Pancreas (tissue), 10 donors: ENCODE results near the gene ATP6V1F. TPM values are rescaled to one million over a fixed set of nuclear protein-coding genes. Genes with fewer than 3 reads are reported as not detected.

Experiments
- ATAC-seq, 4 donors: fragments of 200-7000 bp; cut with Tn5 transposase; one replicate each; pipeline versions ENCODE4 v1.8.0 to v1.9.1; 2020; ENCODE audit warnings: mild to moderate bottlenecking in 4 of 4, moderate library complexity in 4 of 4
- DNase-seq, 6 donors: peaks; one replicate each; pipeline ENCODE4 v3.0.0-alpha.2; 2020
- FAIRE-seq: peaks from 2 replicates; lab custom pipeline; 2012; peaks lifted over from hg19 to GRCh38; lab: Jason Lieb, UNC
- H3K27ac ChIP-seq, 4 donors: fragments of 200-600 bp; sonication (generic); 1 replicate in 3 of 4; 2 replicates in 1 of 4; pipeline versions ENCODE4 v1.5.0 to v1.8.0; 2020
- H3K27me3 ChIP-seq, 4 donors: fragments of 200-600 bp; one replicate each; pipeline ENCODE4 v1.8.0; 2021
- H3K36me3 ChIP-seq, 3 donors: fragments of 200-600 bp; sonication (generic) in 1 of 3; one replicate each; pipeline versions ENCODE4 v1.5.0 to v1.8.0; 2020 to 2021
- H3K4me1 ChIP-seq, 3 donors: fragments of 200-600 bp; one replicate each; pipeline ENCODE4 v1.8.0; 2021
- H3K4me3 ChIP-seq, 4 donors: fragments of 200-600 bp; sonication (generic) in 2 of 4; one replicate each; pipeline versions ENCODE4 v1.5.0 to v1.8.0; 2020 to 2021
- H3K9me3 ChIP-seq, 4 donors: fragments of 200-600 bp; one replicate each; pipeline ENCODE4 v1.8.0; 2021
- WGBS, 2 donors: extraction: QIAGEN DNeasy Blood & Tissue Kit; methylation state at CpG; one replicate each; pipeline ENCODE4 v1.1.7; 2013; 5-methylcytosine and 5-hydroxymethylcytosine counted together
- intact Hi-C, 3 donors: fragments of 100-400 bp; cut with DNase I; formaldehyde crosslinking; loops; one replicate each; pipeline versions ENCODE4 v1.11.1 to v1.14.2; 2022
- polyA plus RNA-seq, 2 donors: library from polyadenylated mRNA; stranded (reverse); fragments of 200-250 nt; gene quantifications; one replicate each; pipeline ENCODE4 v1.2.3, GENCODE V29; 2013
- total RNA-seq, 6 donors: library from RNA; stranded (reverse); fragmentation: NEBNext Ultra II Directional in 4 of 6; extraction: Animal tissue kit (Norgen Biotek cat#: 25700) in 4 of 6; gene quantifications; one replicate each; pipeline versions ENCODE4 v1.2.1 to v1.2.4, GENCODE V29; 2021 to 2023
- TF ChIP-seq, protein P1 (sequence below), 4 donors: fragments of 200-600 bp; sonication (generic) in 3 of 4; IDR thresholded peaks; one replicate each; pipeline versions ENCODE4 v1.5.0 to v1.8.0; 2021; ENCODE audit warnings: antibody characterized with exemption in 4 of 4
- donor health status: healthy with polysubstance abuse.
- donor health status: DM: no; HTN: no; CAD: no; lungs with moderate emphysema.
- donor health status: DM: no; HTN: no; CAD: no.
- donor health status: control.
- donor health status: control.
- donor health status: Bipolar disorder and iron deficiency.
- donor health status: DM: yes; HTN: yes; CAD: no.
- donor health status: DM: no; HTN: no; CAD: no.
- donor health status: DM: no; HTN: no; CAD: no.
- donor health status: DM: yes; HTN: yes; CAD: no.

ATP6V1F gene
- total and polyA plus RNA-seq, 8 donors: 28.1 to 96.9 (median 45.3) TPM

DNA sequence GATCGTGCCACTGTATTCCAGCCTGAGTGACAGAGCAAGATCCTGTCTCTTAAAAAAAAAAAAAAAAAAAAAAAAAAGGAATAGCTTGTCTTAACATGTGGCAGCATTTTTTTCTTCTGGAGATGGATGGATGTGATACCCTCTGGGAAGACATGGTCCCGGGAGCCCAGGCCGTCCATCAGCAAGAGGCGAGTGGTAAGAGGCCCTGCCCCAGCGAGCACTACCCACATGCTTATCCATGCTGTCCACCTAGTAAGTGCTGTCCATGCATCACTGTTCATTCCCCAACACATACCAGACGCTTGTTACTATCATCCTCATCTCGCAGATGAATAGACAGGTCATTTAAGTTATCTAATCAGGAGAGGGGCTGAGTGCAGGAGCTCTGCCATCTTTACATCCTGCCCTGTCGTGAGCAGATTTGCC is 12.9 kb downstream of the ATP6V1F start:
- Histone ChIP-seq H3K9me3 (no peaks in the 10 kb centered on the region), H3K36me3 (no peaks in the 10 kb centered on the region), H3K27ac (no peak overlapping the region), H3K4me1 (no peaks in the 10 kb centered on the region), H3K4me3 (no peak overlapping the region), H3K27me3 (no peaks in the 10 kb centered on the region)
- FAIRE-seq (no peak), DNase-seq (peak in 3 of 6 donors; percentile 4 to 27 (median 26)), ATAC-seq (no peak)
- TF ChIP-seq, protein P1, sequence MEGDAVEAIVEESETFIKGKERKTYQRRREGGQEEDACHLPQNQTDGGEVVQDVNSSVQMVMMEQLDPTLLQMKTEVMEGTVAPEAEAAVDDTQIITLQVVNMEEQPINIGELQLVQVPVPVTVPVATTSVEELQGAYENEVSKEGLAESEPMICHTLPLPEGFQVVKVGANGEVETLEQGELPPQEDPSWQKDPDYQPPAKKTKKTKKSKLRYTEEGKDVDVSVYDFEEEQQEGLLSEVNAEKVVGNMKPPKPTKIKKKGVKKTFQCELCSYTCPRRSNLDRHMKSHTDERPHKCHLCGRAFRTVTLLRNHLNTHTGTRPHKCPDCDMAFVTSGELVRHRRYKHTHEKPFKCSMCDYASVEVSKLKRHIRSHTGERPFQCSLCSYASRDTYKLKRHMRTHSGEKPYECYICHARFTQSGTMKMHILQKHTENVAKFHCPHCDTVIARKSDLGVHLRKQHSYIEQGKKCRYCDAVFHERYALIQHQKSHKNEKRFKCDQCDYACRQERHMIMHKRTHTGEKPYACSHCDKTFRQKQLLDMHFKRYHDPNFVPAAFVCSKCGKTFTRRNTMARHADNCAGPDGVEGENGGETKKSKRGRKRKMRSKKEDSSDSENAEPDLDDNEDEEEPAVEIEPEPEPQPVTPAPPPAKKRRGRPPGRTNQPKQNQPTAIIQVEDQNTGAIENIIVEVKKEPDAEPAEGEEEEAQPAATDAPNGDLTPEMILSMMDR (IDR thresholded peaks at IDR 0.05): no peak
- WGBS, 2 donors: 64 to 71% methylated on average over 8 of the region's 8 CpGs
- intact Hi-C loops: loop anchor here in 2 of 3 donors (5.0 to 10.0 kb wide), 2 partner anchors 261 to 398 kb away; partner anchors contain the start of gene METTL2B (in 1 of the 2)

DNA sequence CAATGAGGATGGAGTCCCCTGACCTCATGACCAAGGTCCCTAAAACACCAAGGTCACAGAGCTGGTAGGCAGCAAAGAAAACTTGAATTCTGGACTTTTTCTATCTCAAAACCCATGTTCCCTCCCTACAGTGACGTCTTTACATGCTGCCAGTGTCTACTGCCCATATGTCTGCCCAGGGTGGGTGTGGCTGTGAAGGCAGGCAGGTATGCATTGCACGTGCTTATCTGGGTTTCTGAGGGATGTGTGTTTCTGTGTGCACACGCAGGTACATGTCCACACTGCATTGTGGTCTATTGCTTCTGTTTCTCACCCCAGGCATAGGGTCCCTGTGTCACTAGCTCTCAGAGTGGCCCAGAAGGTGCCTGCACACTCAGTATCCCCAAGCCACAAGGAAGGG is 13.5 kb downstream of the ATP6V1F start:
- no peak for ATAC-seq
- WGBS, 2 donors: 46 to 56% methylated on average over 3 of the region's 3 CpGs
- Histone ChIP-seq H3K36me3 (no peaks in the 10 kb centered on the region), H3K27ac (no peak overlapping the region), H3K9me3 (no peaks in the 10 kb centered on the region), H3K27me3 (no peaks in the 10 kb centered on the region), H3K4me3 (no peak overlapping the region), H3K4me1 (no peaks in the 10 kb centered on the region)
- intact Hi-C loops: loop anchor here in 2 of 3 donors (5.0 to 10.0 kb wide), 2 partner anchors 261 to 399 kb away; partner anchors contain the start of gene METTL2B (in 1 of the 2)
- DNase-seq: peak in 1 of 6 donors; percentile 13
- no peak for FAIRE-seq
- TF ChIP-seq, protein P1 (IDR thresholded peaks at IDR 0.05): no peak

DNA sequence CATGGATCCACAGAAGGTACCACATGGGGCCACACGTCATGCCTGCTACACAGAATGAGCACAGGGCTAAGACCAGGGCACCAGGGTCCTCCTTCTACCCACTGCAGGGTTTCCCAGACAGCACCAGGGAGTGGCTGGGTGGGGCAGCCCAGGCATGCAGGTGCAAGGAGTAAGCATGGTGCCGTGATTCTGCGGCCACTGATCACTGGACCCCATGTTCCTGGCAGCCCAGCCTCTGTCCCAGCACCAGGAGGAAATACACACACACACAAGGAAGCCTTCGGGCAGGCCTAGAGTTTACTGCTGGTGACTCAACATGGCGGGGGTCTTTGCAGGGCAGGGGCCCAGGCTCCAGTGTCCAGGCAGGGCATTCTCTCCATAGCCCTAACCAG is 13.9 kb downstream of the ATP6V1F start:
- Histone ChIP-seq H3K4me1 (no peaks in the 10 kb centered on the region), H3K36me3 (no peaks in the 10 kb centered on the region), H3K27ac (no peak overlapping the region), H3K9me3 (no peaks in the 10 kb centered on the region), H3K4me3 (no peak overlapping the region), H3K27me3 (no peaks in the 10 kb centered on the region)
- no peak for ATAC-seq
- DNase-seq: peak in 2 of 6 donors; percentile 39
- 81 to 86% methylated on average over 5 of the region's 5 CpGs for whole genome bisulfite sequencing, 2 donors
- TF ChIP-seq, protein P1 (IDR thresholded peaks at IDR 0.05): no peak
- FAIRE-seq: no peak
- intact Hi-C loops: loop anchor here in 2 of 3 donors (5.0 to 10.0 kb wide), 2 partner anchors 262 to 399 kb away; partner anchors contain the start of gene METTL2B (in 1 of the 2)

DNA sequence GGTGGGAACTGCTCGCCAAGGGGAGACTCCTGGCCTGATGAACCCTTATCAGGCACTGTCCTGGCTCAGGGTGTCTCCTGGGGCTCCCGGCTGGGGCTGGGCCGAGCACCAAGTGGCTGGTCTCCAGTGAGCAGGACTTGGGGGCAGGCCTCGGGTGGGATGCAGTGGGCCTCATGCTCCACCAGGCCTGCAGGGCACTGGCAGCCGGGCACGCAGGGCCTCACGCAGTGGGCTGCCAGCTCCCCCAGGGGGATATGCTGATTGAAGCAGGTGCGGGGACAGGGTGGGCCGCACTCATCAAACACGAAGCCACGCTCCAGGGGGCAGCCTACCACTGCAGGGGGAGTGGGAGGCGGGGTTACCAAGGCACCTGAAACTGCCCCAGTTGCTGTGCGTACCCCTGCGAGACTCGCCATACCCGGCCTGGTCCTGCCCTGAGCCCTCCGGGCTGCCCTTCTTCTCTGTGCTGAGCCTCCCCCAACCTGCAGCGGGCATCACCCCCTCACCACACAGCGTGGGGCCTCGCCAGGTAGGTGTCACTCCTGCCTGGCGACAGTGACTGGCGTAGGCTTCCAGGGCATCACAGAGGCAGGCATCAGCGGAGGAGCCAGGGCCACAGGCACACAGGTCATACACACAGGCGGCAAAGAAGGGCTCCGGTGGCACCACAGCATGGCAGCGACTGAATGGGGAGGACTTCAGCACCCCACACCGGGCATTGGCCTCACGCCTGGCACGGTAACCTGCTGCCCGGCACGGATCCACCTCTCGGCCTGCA is 14.5 kb downstream of the ATP6V1F start:
- no peaks in the 10 kb centered on the region for H3K27me3 ChIP-seq
- H3K9me3 ChIP-seq: no peaks in the 10 kb centered on the region
- 82 to 89% methylated on average over 28 to 32 of the region's 32 CpGs for WGBS, 2 donors
- no peak overlapping the region for H3K27ac ChIP-seq
- no peaks in the 10 kb centered on the region for H3K4me1 ChIP-seq
- no peak overlapping the region for H3K4me3 ChIP-seq
- DNase-seq (peak in 2 of 6 donors; percentile 41 to 70), ATAC-seq (no peak), FAIRE-seq (no peak)
- TF ChIP-seq, protein P1 (IDR thresholded peaks at IDR 0.05): no peak
- intact Hi-C loops: loop anchor here in 2 of 3 donors (5.0 to 10.0 kb wide), 2 partner anchors 262 to 400 kb away; partner anchors contain the start of gene METTL2B (in 1 of the 2)
- H3K36me3 ChIP-seq: no peaks in the 10 kb centered on the region
